Measurements from ENCODE around the gene FHOD3. TPM values are rescaled to one million over a fixed set of nuclear protein-coding genes. Genes with fewer than 3 reads are reported as not detected.

The FHOD3 gene
- total RNA-seq, 1 donor from 2014 or later, result 16.3 TPM

- TF ChIP-seq, protein P1, sequence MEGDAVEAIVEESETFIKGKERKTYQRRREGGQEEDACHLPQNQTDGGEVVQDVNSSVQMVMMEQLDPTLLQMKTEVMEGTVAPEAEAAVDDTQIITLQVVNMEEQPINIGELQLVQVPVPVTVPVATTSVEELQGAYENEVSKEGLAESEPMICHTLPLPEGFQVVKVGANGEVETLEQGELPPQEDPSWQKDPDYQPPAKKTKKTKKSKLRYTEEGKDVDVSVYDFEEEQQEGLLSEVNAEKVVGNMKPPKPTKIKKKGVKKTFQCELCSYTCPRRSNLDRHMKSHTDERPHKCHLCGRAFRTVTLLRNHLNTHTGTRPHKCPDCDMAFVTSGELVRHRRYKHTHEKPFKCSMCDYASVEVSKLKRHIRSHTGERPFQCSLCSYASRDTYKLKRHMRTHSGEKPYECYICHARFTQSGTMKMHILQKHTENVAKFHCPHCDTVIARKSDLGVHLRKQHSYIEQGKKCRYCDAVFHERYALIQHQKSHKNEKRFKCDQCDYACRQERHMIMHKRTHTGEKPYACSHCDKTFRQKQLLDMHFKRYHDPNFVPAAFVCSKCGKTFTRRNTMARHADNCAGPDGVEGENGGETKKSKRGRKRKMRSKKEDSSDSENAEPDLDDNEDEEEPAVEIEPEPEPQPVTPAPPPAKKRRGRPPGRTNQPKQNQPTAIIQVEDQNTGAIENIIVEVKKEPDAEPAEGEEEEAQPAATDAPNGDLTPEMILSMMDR (IDR thresholded peaks at IDR 0.05; ENCODE audit: unreplicated experiment), result no peak
- Mint-ChIP-seq H3K36me3 (no peaks in the 10 kb centered on the region), H3K4me3 (no peak overlapping the region), H3K9me3 (no peaks in the 10 kb centered on the region), H3K27ac (no peak overlapping the region), H3K27me3 (ENCODE audit: low read depth) (no peaks in the 10 kb centered on the region), H3K4me1 (peaks cover 34% of the 10 kb centered on the region)
- DNase-seq (ENCODE audit: low spot score in 2 of 2, unreplicated experiment in 2 of 2), result no peak
Measured at GRCh38 chr18:36513556-36513955, 216.0 kb downstream of the FHOD3 start.

- TF ChIP-seq, protein P1 (IDR thresholded peaks at IDR 0.05; ENCODE audit: unreplicated experiment), result no peak
Measured at GRCh38 chr18:36514778-36515177, 217.3 kb downstream of the FHOD3 start.

GRCh38 chr18:36516258-36516657, 218.7 kb downstream of the FHOD3 start:
- TF ChIP-seq, protein P1 (IDR thresholded peaks at IDR 0.05; ENCODE audit: unreplicated experiment), result no peak
- Mint-ChIP-seq H3K27ac (no peak overlapping the region), H3K9me3 (no peaks in the 10 kb centered on the region), H3K36me3 (no peaks in the 10 kb centered on the region), H3K4me3 (no peak overlapping the region), H3K27me3 (ENCODE audit: low read depth) (no peaks in the 10 kb centered on the region), H3K4me1 (peaks cover 24% of the 10 kb centered on the region)
- no peak for DNase-seq (ENCODE audit: low spot score in 2 of 2, unreplicated experiment in 2 of 2)

More at GRCh38 chr18:36514778-36515177, 217.3 kb downstream of the FHOD3 start:
- Mint-ChIP-seq H3K9me3 (no peaks in the 10 kb centered on the region), H3K36me3 (no peaks in the 10 kb centered on the region), H3K27me3 (ENCODE audit: low read depth) (no peaks in the 10 kb centered on the region), H3K4me3 (no peak overlapping the region), H3K4me1 (peaks cover 34% of the 10 kb centered on the region), H3K27ac (no peak overlapping the region)
- DNase-seq (ENCODE audit: low spot score in 2 of 2, unreplicated experiment in 2 of 2), result no peak

DNA sequence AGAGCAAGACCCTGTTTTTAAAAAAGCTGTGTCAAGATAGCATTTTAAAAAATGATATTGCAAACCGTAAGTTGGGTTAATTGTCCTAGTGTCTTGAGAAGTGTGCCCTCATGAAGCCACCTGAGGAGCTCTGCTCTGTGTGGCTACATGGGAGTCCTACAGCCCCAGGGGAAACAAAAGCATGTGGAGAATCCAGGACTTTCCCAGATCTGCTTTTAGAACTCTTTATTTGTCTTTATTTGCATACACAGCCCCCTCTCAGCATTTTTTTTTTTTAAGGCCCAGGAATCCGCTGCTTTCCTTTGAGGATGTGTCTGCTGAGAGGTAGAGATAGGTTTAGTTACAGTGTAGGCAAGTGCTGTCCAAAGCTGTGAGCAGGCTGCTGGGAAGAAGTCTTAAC, 219.2 kb downstream of the FHOD3 start:
- Mint-ChIP-seq H3K27ac (no peak overlapping the region), H3K27me3 (ENCODE audit: low read depth) (no peaks in the 10 kb centered on the region)
- DNase-seq (ENCODE audit: low spot score in 2 of 2, unreplicated experiment in 2 of 2), result no peak

DNA sequence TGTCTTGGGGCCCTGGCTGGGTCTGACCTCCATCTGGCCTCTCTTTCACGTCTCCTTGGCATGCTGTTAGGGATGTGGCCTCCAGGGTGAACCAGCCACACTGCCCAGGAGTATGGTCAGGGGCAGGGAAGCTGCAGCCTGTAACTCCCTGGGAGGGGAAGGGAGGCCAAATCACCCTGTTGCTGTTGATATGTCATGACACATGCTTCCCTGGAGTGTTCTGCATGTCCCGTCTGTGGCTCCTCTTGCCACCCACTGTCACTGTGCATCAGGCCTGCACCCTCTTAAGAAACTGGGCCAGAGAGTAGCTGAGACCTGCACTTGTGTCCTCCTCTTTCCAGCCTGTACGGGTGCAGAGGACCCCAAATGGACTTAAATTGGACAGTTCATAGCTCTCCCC, 221.3 kb downstream of the FHOD3 start:
- no peaks in the 10 kb centered on the region for H3K27me3 Mint-ChIP-seq (ENCODE audit: low read depth)
- peaks cover 10% of the 10 kb centered on the region for H3K4me1 Mint-ChIP-seq
- no peaks in the 10 kb centered on the region for H3K9me3 Mint-ChIP-seq
- H3K27ac Mint-ChIP-seq, result no peak overlapping the region
- no peak for DNase-seq (ENCODE audit: low spot score in 2 of 2, unreplicated experiment in 2 of 2)
- no peaks in the 10 kb centered on the region for H3K36me3 Mint-ChIP-seq
- H3K4me3 Mint-ChIP-seq, result no peak overlapping the region
- TF ChIP-seq, protein P1 (IDR thresholded peaks at IDR 0.05; ENCODE audit: unreplicated experiment), result no peak

More for the DNA sequence above, 219.2 kb downstream of the FHOD3 start:
- Mint-ChIP-seq H3K36me3 (no peaks in the 10 kb centered on the region), H3K4me3 (no peak overlapping the region), H3K9me3 (no peaks in the 10 kb centered on the region), H3K4me1 (peaks cover 22% of the 10 kb centered on the region)
- TF ChIP-seq, protein P1 (IDR thresholded peaks at IDR 0.05; ENCODE audit: unreplicated experiment), result no peak

- Mint-ChIP-seq H3K4me3 (no peak overlapping the region), H3K9me3 (no peaks in the 10 kb centered on the region), H3K36me3 (no peaks in the 10 kb centered on the region), H3K4me1 (peaks cover 10% of the 10 kb centered on the region), H3K27me3 (ENCODE audit: low read depth) (no peaks in the 10 kb centered on the region), H3K27ac (no peak overlapping the region)
- no peak for DNase-seq (ENCODE audit: low spot score in 2 of 2, unreplicated experiment in 2 of 2)
- TF ChIP-seq, protein P1 (IDR thresholded peaks at IDR 0.05; ENCODE audit: unreplicated experiment), result no peak
Measured at GRCh38 chr18:36519358-36519757, 221.8 kb downstream of the FHOD3 start.
